Raji (cell line): Measurements from ENCODE around the gene RP9.

ENCODE experiments used
- POLR2A ChIP-seq: IDR thresholded peaks from 2 replicates; pipeline ENCODE4 v1.6.1; 2011; ENCODE audit warnings: low read depth, low read length, control low read depth; ENCODE audit not compliant: insufficient read depth

RP9 gene

GRCh38 chr7:33076737-33077136 lies 32.5 kb downstream of the RP9 start:
- no peak for TF ChIP-seq POLR2A

GRCh38 chr7:33075818-33076518 lies 33.2 kb downstream of the RP9 start:
- no peak for TF ChIP-seq POLR2A

- no peak for TF ChIP-seq POLR2A
Measured at GRCh38 chr7:33073243-33073642, 36.0 kb downstream of the RP9 start.

GRCh38 chr7:33072471-33072870 lies 36.7 kb downstream of the RP9 start:
- TF ChIP-seq POLR2A = no peak

GRCh38 chr7:33070831-33071230 lies 38.4 kb downstream of the RP9 start:
- TF ChIP-seq POLR2A = no peak

GRCh38 chr7:33070277-33070676 lies 38.9 kb downstream of the RP9 start:
- no peak for TF ChIP-seq POLR2A

GRCh38 chr7:33067921-33068320 lies 41.3 kb downstream of the RP9 start:
- TF ChIP-seq POLR2A = no peak

- no peak for TF ChIP-seq POLR2A
Measured at GRCh38 chr7:33066771-33067170, 42.4 kb downstream of the RP9 start.

GRCh38 chr7:33065981-33066380 lies 43.2 kb downstream of the RP9 start:
- TF ChIP-seq POLR2A = no peak

GRCh38 chr7:33062782-33063443 lies 46.3 kb downstream of the RP9 start:
- TF ChIP-seq POLR2A = peak; percentile 70

- 0 out of 2 replicates have a peak, but pooled peaks have one; percentile 14 for TF ChIP-seq POLR2A
Measured at GRCh38 chr7:33062023-33062781, 47.0 kb downstream of the RP9 start, which contains the start of gene NT5C3A. NT5C3A (minus strand) TSS chr7:33062776; CDS start chr7:33062705, 71 bp downstream.

- TF ChIP-seq POLR2A = no peak
Measured at GRCh38 chr7:33061282-33061937, 47.8 kb downstream of the RP9 start.

GRCh38 chr7:33059635-33060034 lies 49.6 kb downstream of the RP9 start:
- no peak for TF ChIP-seq POLR2A

GRCh38 chr7:33055158-33055557 lies 54.0 kb downstream of the RP9 start:
- no peak for TF ChIP-seq POLR2A

GRCh38 chr7:33054261-33054964 lies 54.8 kb downstream of the RP9 start:
- TF ChIP-seq POLR2A = no peak
